ENCODE data around the gene WASL.

Gene WASL

DNA sequence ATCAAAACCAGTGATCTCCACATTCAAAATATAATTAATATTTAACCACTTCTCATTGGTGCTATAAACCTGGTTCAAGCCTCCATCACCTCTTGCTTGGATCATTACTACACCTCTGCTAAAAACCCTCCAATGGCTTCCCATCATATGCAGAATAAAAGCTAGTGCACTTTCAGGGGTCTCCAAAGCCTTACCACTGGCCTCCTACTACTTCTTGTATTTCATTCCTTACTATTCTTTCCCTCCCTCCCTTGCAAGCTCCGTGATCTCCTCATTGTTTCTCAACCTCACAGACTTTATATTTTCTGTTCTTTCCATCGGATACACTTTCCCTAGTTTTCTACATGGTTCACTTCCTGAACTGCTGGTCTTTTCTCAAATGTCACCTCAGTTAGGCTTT is 61.6 kb downstream of the WASL start:
- CTCF ChIA-PET = interaction anchor here (0.7 kb wide), 1 partner anchor 14 kb away, joined by 3 read pairs; no protein-coding TSS in a partner anchor
- no peak for DNase-seq (ENCODE audit: extremely low spot score)
- TF ChIP-seq L3MBTL2 (conservative IDR thresholded peaks at IDR 0.05) = no peak
- TF ChIP-seq HDGF (IDR thresholded peaks at IDR 0.05; ENCODE audit: borderline replicate concordance) = no peak
- no peak for TF ChIP-seq SP1 (IDR thresholded peaks at IDR 0.05)
- no peak for TF ChIP-seq SUZ12 (IDR thresholded peaks at IDR 0.05)
- TF ChIP-seq BHLHE40 (IDR thresholded peaks at IDR 0.05; ENCODE audit: borderline replicate concordance) = no peak
- TF ChIP-seq LEF1 (IDR thresholded peaks at IDR 0.05; ENCODE audit: borderline replicate concordance) = no peak
- TF ChIP-seq ELF4 (IDR thresholded peaks at IDR 0.05) = no peak
- no peak for TF ChIP-seq NFRKB (IDR thresholded peaks at IDR 0.05)
- POLR2A ChIA-PET = no interaction called here

DNA sequence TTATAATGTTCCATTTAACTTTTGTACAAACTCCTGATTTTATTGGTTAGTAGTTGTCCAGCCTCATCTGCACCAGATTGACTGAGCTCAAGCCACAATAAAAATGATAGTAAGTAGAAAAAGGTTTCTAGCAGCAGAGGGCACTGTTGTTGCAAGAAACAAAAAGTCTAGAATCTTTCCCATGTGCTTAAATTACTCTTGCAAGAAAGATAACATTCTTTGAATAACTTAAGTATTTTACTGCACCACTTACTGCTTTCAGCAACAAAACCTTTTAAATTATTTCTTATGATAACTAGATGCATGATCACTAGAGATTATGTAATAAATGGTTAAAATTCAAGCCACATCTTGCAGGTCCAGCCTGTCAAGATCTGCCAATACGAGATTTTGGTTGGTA is 66.1 kb downstream of the WASL start:
- DNase-seq (ENCODE audit: extremely low spot score) = peak; percentile 26
- POLR2A ChIA-PET = interaction anchor here (1.0 kb wide), 1 partner anchor 66 kb away, joined by 4 read pairs; the partner anchor contains the start of gene WASL

DNA sequence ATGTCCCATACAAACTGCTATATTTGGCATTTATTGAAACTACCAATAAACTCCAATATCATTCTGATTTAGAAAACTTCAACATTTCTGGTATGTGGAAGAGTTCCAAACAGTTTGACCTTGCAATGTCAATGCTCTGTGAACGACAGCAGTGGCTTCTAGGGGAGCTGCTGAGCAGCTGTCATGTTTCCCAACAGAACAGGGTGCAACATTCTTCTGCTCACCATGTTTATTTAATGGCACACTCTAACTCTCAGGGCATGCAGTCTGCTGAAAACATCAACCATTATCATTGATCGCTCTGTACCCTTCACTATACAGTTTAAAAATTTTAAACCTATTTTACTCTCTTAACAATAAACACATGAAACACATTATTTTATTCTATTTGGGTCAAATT is 67.2 kb downstream of the WASL start:
- ChIA-PET POLR2A (no interaction called here), CTCF (interaction anchor here (1.0 to 1.5 kb wide), 2 partner anchors 15 to 183 kb away, joined by 3 to 7 read pairs; no protein-coding TSS in a partner anchor)
- TF ChIP-seq, protein P1, sequence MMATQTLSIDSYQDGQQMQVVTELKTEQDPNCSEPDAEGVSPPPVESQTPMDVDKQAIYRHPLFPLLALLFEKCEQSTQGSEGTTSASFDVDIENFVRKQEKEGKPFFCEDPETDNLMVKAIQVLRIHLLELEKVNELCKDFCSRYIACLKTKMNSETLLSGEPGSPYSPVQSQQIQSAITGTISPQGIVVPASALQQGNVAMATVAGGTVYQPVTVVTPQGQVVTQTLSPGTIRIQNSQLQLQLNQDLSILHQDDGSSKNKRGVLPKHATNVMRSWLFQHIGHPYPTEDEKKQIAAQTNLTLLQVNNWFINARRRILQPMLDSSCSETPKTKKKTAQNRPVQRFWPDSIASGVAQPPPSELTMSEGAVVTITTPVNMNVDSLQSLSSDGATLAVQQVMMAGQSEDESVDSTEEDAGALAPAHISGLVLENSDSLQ (IDR thresholded peaks at IDR 0.05) = no peak
- no peak for TF ChIP-seq FOXM1 (IDR thresholded peaks at IDR 0.05; ENCODE audit: borderline replicate concordance)
- TF ChIP-seq SUZ12 (IDR thresholded peaks at IDR 0.05) = no peak
- TF ChIP-seq HDGF (IDR thresholded peaks at IDR 0.05; ENCODE audit: borderline replicate concordance) = no peak
- no peak for TF ChIP-seq FOXA1 (IDR thresholded peaks at IDR 0.05)
- TF ChIP-seq LEF1 (IDR thresholded peaks at IDR 0.05; ENCODE audit: borderline replicate concordance) = no peak
- TF ChIP-seq ELF4 (IDR thresholded peaks at IDR 0.05) = no peak
- no peak for TF ChIP-seq SP1 (IDR thresholded peaks at IDR 0.05)
- no peak for TF ChIP-seq CTBP1 (IDR thresholded peaks at IDR 0.05; ENCODE audit: borderline replicate concordance)
- no peak for TF ChIP-seq FOXK2 (IDR thresholded peaks at IDR 0.05)
- TF ChIP-seq ARNT (IDR thresholded peaks at IDR 0.05) = no peak
- no peak for TF ChIP-seq ZNF384 (IDR thresholded peaks at IDR 0.05)
- TF ChIP-seq NFRKB (IDR thresholded peaks at IDR 0.05) = no peak
- TF ChIP-seq BHLHE40 (IDR thresholded peaks at IDR 0.05; ENCODE audit: borderline replicate concordance) = no peak
- TF ChIP-seq L3MBTL2 (conservative IDR thresholded peaks at IDR 0.05) = no peak
- no peak for TF ChIP-seq TARDBP (IDR thresholded peaks at IDR 0.05)
- no peak for DNase-seq (ENCODE audit: extremely low spot score)

More for the DNA sequence above, 66.1 kb downstream of the WASL start:
- CTCF ChIA-PET = interaction anchor here (0.7 to 1.5 kb wide), 6 partner anchors 8 to 182 kb away, joined by 3 to 7 read pairs (median 3); no protein-coding TSS in a partner anchor
- no peak for TF ChIP-seq SP1 (IDR thresholded peaks at IDR 0.05)
- TF ChIP-seq SUZ12 (IDR thresholded peaks at IDR 0.05) = no peak

DNA sequence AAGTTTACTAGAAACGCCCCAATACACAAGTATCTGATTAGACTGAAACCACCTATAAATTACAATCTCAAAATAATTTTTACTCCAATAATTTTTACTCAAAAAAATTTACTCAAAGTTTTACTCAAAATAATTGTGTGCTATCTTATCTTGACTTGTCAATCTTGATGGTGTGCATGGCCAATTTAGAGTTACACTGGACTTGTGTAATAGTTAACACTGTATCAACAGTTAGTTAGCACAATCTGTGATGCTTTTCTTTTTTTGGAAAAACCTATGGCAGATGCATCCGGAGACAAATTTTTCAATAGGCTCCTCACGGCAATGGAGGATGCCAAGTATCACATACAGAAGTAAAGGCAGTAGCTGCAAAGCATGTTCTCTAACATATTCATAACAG is 68.2 kb downstream of the WASL start:
- ChIA-PET POLR2A (no interaction called here), CTCF (no interaction called here)
- DNase-seq (ENCODE audit: extremely low spot score) = no peak
- TF ChIP-seq ARNT (IDR thresholded peaks at IDR 0.05) (no peak), FOXM1 (IDR thresholded peaks at IDR 0.05; ENCODE audit: borderline replicate concordance) (no peak), ZNF384 (IDR thresholded peaks at IDR 0.05) (no peak), TARDBP (IDR thresholded peaks at IDR 0.05) (no peak), CTBP1 (IDR thresholded peaks at IDR 0.05; ENCODE audit: borderline replicate concordance) (no peak), SP1 (IDR thresholded peaks at IDR 0.05) (no peak), FOXA1 (IDR thresholded peaks at IDR 0.05) (no peak), SUZ12 (IDR thresholded peaks at IDR 0.05) (no peak), L3MBTL2 (conservative IDR thresholded peaks at IDR 0.05) (no peak), HDGF (IDR thresholded peaks at IDR 0.05; ENCODE audit: borderline replicate concordance) (no peak)

DNA sequence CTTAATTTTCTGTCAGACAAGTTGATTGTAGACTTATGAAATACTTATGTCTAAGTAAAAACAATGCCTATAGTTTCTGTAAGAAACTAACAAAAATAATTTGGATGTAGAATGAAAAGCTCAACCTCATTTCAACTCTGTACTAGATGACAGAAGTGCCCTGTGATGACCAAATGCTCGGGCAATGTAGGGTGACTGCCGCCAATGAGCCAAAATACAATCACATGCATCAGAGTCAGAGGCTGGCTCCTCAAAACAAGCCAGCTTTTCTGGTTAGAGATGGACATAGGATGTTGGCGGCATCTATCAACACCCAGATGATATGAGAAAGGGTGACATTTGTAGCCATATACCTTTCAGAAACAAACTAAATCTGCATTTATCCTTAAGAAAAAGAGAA is 69.2 kb downstream of the WASL start:
- ChIA-PET POLR2A (no interaction called here), CTCF (no interaction called here)
- no peak for TF ChIP-seq CTBP1 (IDR thresholded peaks at IDR 0.05; ENCODE audit: borderline replicate concordance)
- TF ChIP-seq TARDBP (IDR thresholded peaks at IDR 0.05) = no peak
- TF ChIP-seq BHLHE40 (IDR thresholded peaks at IDR 0.05; ENCODE audit: borderline replicate concordance) = no peak
- TF ChIP-seq NFRKB (IDR thresholded peaks at IDR 0.05) = no peak
- TF ChIP-seq SP1 (IDR thresholded peaks at IDR 0.05) = no peak
- TF ChIP-seq LEF1 (IDR thresholded peaks at IDR 0.05; ENCODE audit: borderline replicate concordance) = no peak
- TF ChIP-seq ARNT (IDR thresholded peaks at IDR 0.05) = no peak
- DNase-seq (ENCODE audit: extremely low spot score) = no peak

DNA sequence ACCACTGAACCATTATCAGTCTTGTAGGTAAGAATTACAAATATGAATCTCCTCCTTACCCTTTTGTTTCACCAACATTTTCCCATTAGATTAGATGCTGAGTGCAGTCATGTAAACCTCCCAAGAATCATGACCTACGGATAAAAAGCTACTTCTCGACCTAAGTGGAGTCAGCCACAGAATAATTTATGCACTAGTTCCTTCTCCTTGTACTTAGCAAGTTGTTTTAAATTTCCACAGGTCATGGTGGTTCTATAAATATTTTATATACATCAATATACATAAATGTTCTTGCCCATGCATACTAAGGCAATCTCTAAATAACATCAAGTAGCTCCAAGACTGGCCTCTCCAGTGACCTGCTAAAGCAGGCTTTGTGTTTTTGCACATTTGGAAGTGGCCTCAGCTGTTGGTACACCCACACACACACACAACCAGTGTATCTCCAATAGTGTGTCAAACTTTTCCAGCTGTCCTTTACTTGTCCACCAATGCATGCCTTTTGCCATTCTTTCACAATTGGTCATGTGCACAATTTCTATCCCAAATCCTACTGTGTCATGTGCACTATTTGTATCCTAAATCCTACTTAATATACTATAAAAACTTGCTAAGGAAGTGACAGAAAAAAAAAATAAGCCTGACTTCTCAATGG is 71.6 kb downstream of the WASL start:
- ChIA-PET CTCF (no interaction called here), POLR2A (no interaction called here)
- no peak for DNase-seq (ENCODE audit: extremely low spot score)
- no peak for TF ChIP-seq NFRKB (IDR thresholded peaks at IDR 0.05)
- no peak for TF ChIP-seq TARDBP (IDR thresholded peaks at IDR 0.05)
- TF ChIP-seq CTBP1 (IDR thresholded peaks at IDR 0.05; ENCODE audit: borderline replicate concordance) = no peak
- no peak for TF ChIP-seq BHLHE40 (IDR thresholded peaks at IDR 0.05; ENCODE audit: borderline replicate concordance)
- no peak for TF ChIP-seq SUZ12 (IDR thresholded peaks at IDR 0.05)
- TF ChIP-seq LEF1 (IDR thresholded peaks at IDR 0.05; ENCODE audit: borderline replicate concordance) = no peak
- no peak for TF ChIP-seq SP1 (IDR thresholded peaks at IDR 0.05)
- TF ChIP-seq L3MBTL2 (conservative IDR thresholded peaks at IDR 0.05) = no peak
- no peak for TF ChIP-seq FOXA1 (IDR thresholded peaks at IDR 0.05)
- TF ChIP-seq, protein P1 (IDR thresholded peaks at IDR 0.05) = no peak
- TF ChIP-seq FOXM1 (IDR thresholded peaks at IDR 0.05; ENCODE audit: borderline replicate concordance) = no peak
- no peak for TF ChIP-seq HDGF (IDR thresholded peaks at IDR 0.05; ENCODE audit: borderline replicate concordance)
- TF ChIP-seq ARNT (IDR thresholded peaks at IDR 0.05) = no peak
- TF ChIP-seq FOXK2 (IDR thresholded peaks at IDR 0.05) = no peak
- TF ChIP-seq ZNF384 (IDR thresholded peaks at IDR 0.05) = no peak

DNA sequence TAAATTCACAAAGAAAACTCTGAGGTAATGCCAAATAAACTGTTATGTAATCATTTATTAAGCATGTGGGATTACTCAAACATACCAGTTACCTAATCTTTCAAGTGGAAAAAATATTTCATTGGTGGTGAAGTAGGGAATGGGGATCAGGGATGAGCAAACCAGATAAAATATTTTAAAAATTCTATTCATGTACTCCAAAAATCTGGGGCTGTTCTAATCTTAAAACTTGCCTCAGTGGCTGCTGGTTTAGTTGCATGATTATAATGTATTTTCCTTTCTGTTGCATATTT is 73.7 kb downstream of the WASL start:
- no peak for DNase-seq (ENCODE audit: extremely low spot score)
- TF ChIP-seq CTBP1 (IDR thresholded peaks at IDR 0.05; ENCODE audit: borderline replicate concordance) = no peak
- no peak for TF ChIP-seq LEF1 (IDR thresholded peaks at IDR 0.05; ENCODE audit: borderline replicate concordance)
- TF ChIP-seq, protein P1 (IDR thresholded peaks at IDR 0.05) = no peak
- no peak for TF ChIP-seq ELF4 (IDR thresholded peaks at IDR 0.05)
- no peak for TF ChIP-seq TARDBP (IDR thresholded peaks at IDR 0.05)
- no peak for TF ChIP-seq HDGF (IDR thresholded peaks at IDR 0.05; ENCODE audit: borderline replicate concordance)
- no peak for TF ChIP-seq FOXM1 (IDR thresholded peaks at IDR 0.05; ENCODE audit: borderline replicate concordance)
- no peak for TF ChIP-seq NFRKB (IDR thresholded peaks at IDR 0.05)
- TF ChIP-seq FOXA1 (IDR thresholded peaks at IDR 0.05) = no peak
- TF ChIP-seq FOXK2 (IDR thresholded peaks at IDR 0.05) = no peak
- TF ChIP-seq L3MBTL2 (conservative IDR thresholded peaks at IDR 0.05) = no peak
- TF ChIP-seq SUZ12 (IDR thresholded peaks at IDR 0.05) = no peak
- TF ChIP-seq BHLHE40 (IDR thresholded peaks at IDR 0.05; ENCODE audit: borderline replicate concordance) = no peak
- CTCF ChIA-PET = no interaction called here
- POLR2A ChIA-PET = no interaction called here

Data from HEK293T (cell line).